Spleen (tissue), 11 donors: ENCODE data around the gene ASTL. TPM values are rescaled to one million over a fixed set of nuclear protein-coding genes. Genes with fewer than 3 reads are reported as not detected.
A peak's percentile ranks its signal among the peaks of the same experiment; 100 is the strongest.

Experiments used
- DNase-seq: peaks from one replicate; pipeline ENCODE4 v3.0.0-alpha.2; 2020
- H3K27ac ChIP-seq, 8 donors: fragments of 200-600 bp; sonication (generic) in 7 of 8; 1 replicate in 4 of 8; 2 replicates in 4 of 8; pipeline versions ENCODE4 v1.5.0 to v1.8.0; 2016 to 2021; ENCODE audit warnings: inconsistent platforms in 4 of 8, mild to moderate bottlenecking in 4 of 8, moderate library complexity in 1 of 8
- H3K27me3 ChIP-seq, 7 donors: fragments of 200-600 bp; sonication (generic) in 6 of 7; replicated peaks in 1 of 7; 1 replicate in 4 of 7; 2 replicates in 3 of 7; pipeline versions ENCODE4 v1.5.0 to v1.8.0; 2016 to 2021; ENCODE audit warnings: inconsistent platforms in 3 of 7, mild to moderate bottlenecking in 1 of 7
- H3K36me3 ChIP-seq, 6 donors: fragments of 200-600 bp; sonication (generic) in 5 of 6; 1 replicate in 4 of 6; 2 replicates in 2 of 6; pipeline versions ENCODE4 v1.5.0 to v1.8.0; 2016 to 2021; ENCODE audit warnings: inconsistent platforms in 2 of 6
- H3K4me1 ChIP-seq, 6 donors: fragments of 200-600 bp; sonication (generic) in 5 of 6; 1 replicate in 3 of 6; 2 replicates in 3 of 6; pipeline versions ENCODE4 v1.5.0 to v1.8.0; 2016 to 2021; ENCODE audit warnings: inconsistent platforms in 3 of 6
- H3K4me3 ChIP-seq, 8 donors: fragments of 200-600 bp; sonication (generic) in 7 of 8; 1 replicate in 4 of 8; 2 replicates in 4 of 8; pipeline versions ENCODE4 v1.5.0 to v1.8.0; 2016 to 2021; ENCODE audit warnings: inconsistent platforms in 4 of 8, mild to moderate bottlenecking in 4 of 8, moderate library complexity in 2 of 8
- H3K9me3 ChIP-seq, 8 donors: fragments of 200-600 bp; sonication (generic) in 7 of 8; 1 replicate in 4 of 8; 2 replicates in 4 of 8; pipeline versions ENCODE4 v1.5.0 to v1.8.0; 2016 to 2021; ENCODE audit warnings: inconsistent platforms in 4 of 8
- CTCF ChIP-seq, 11 experiments: fragments of 200-600 bp in 7 of 11; fragments of 450-650 bp in 4 of 11; sonication (generic) in 4 of 11; IDR thresholded peaks in 8 of 11; conservative IDR thresholded peaks in 3 of 11; 1 replicate in 7 of 11; 2 replicates in 4 of 11; pipeline versions ENCODE4 v1.4.0 to v1.8.0; 2016 to 2021; ENCODE audit warnings: antibody characterized with exemption in 11 of 11, inconsistent platforms in 4 of 11, mild to moderate bottlenecking in 1 of 11
- POLR2A ChIP-seq, 3 donors: fragments of 450-650 bp; IDR thresholded peaks; one replicate each; pipeline ENCODE4 v1.5.1; 2017; ENCODE audit warnings: antibody characterized with exemption in 3 of 3, mild to moderate bottlenecking in 1 of 3
- POLR2AphosphoS5 ChIP-seq, 3 donors: sonication (generic); formaldehyde crosslinking; IDR thresholded peaks; one replicate each; pipeline ENCODE4 v1.5.1; 2017; ENCODE audit warnings: antibody characterized with exemption in 3 of 3
- WGBS, 5 donors: extraction: QIAGEN DNeasy Blood & Tissue Kit in 3 of 5; methylation state at CpG; one replicate each; pipeline versions ENCODE4 v1.1.5 to v1.1.7; 2013 to 2018; 5-methylcytosine and 5-hydroxymethylcytosine counted together
- intact Hi-C: fragments of 100-400 bp; cut with DNase I; formaldehyde crosslinking; loops from one replicate; pipeline ENCODE4 v1.15.0; 2023; ENCODE audit warnings: low total_unique reads
- polyA plus RNA-seq, 3 donors: library from polyadenylated mRNA; stranded (reverse); fragments of 200-250 nt; gene quantifications; one replicate each; pipeline ENCODE4 v1.2.1, GENCODE V29; 2013
- total RNA-seq, 7 donors: library from RNA; depleted of rRNA in 3 of 7; stranded (reverse); fragments of >200 nt in 3 of 7; fragmentation: NEBNext Ultra II Directional in 4 of 7; extraction: Animal tissue kit (Norgen Biotek cat#: 25700) in 4 of 7; gene quantifications; one replicate each; pipeline versions ENCODE4 v1.1.0 to v1.2.1, GENCODE V29; 2016 to 2021
- donor health status: healthy with polysubstance abuse.
- donor health status: DM: no; HTN: no; CAD: no; lungs with moderate emphysema.
- donor health status: DM: no; HTN: no; CAD: no.
- donor health status: Bipolar disorder and iron deficiency.
- donor health status: healthy.
- donor health status: DM: no; HTN: no; CAD: no.
- donor health status: DM: yes; HTN: yes; CAD: no.

Gene ASTL
- total and polyA plus RNA-seq, 10 donors = 0.24 to 2.2 (median 0.52) TPM; not detected in 1

GRCh38 chr2:96088340-96089335 is 49.7 kb downstream of the ASTL start:
- WGBS, 5 donors = 77 to 88% (median 87%) methylated on average over 16 to 19 of the region's 19 CpGs
- peaks cover 0 to 49% (median 25%) of the 10 kb centered on the region in 6 donors for H3K4me1 ChIP-seq
- DNase-seq = peak; percentile 51
- H3K9me3 ChIP-seq = no peaks in the 10 kb centered on the region
- intact Hi-C loops = no loop called here
- no peak overlapping the region for H3K4me3 ChIP-seq
- H3K27ac ChIP-seq = no peak overlapping the region
- no peaks in the 10 kb centered on the region for H3K27me3 ChIP-seq
- H3K36me3 ChIP-seq = no peaks in the 10 kb centered on the region
- no peak for TF ChIP-seq CTCF (IDR thresholded peaks at IDR 0.05 in 8 of 11, conservative IDR thresholded peaks at IDR 0.05 in 3 of 11)
- no peak for TF ChIP-seq POLR2AphosphoS5 (IDR thresholded peaks at IDR 0.05)
- no peak for TF ChIP-seq POLR2A (IDR thresholded peaks at IDR 0.05)

- no peak overlapping the region for H3K27ac ChIP-seq
- H3K36me3 ChIP-seq = no peaks in the 10 kb centered on the region
- 57 to 76% (median 60%) methylated on average over 2 of the region's 2 CpGs for WGBS, 5 donors
- intact Hi-C loops = no loop called here
- no peak overlapping the region for H3K4me3 ChIP-seq
- TF ChIP-seq CTCF (IDR thresholded peaks at IDR 0.05 in 8 of 11, conservative IDR thresholded peaks at IDR 0.05 in 3 of 11) = no peak
- TF ChIP-seq POLR2A (IDR thresholded peaks at IDR 0.05) = no peak
- no peak for TF ChIP-seq POLR2AphosphoS5 (IDR thresholded peaks at IDR 0.05)
- H3K4me1 ChIP-seq = peaks cover 0 to 55% (median 30%) of the 10 kb centered on the region in 6 donors
- H3K9me3 ChIP-seq = no peaks in the 10 kb centered on the region
- no peak for DNase-seq
- no peaks in the 10 kb centered on the region for H3K27me3 ChIP-seq
Observed at GRCh38 chr2:96087130-96087529, 51.2 kb downstream of the ASTL start.

- 76 to 87% (median 84%) methylated on average over 12 of the region's 12 CpGs for WGBS, 5 donors
- Histone ChIP-seq H3K9me3 (no peaks in the 10 kb centered on the region), H3K27ac (peak overlapping the region in 1 of 8 donors; percentile 5), H3K27me3 (no peaks in the 10 kb centered on the region), H3K4me3 (no peak overlapping the region), H3K36me3 (no peaks in the 10 kb centered on the region), H3K4me1 (peaks cover 0 to 51% (median 26%) of the 10 kb centered on the region in 6 donors)
- peak; percentile 58 for DNase-seq
- TF ChIP-seq CTCF (IDR thresholded peaks at IDR 0.05 in 8 of 11, conservative IDR thresholded peaks at IDR 0.05 in 3 of 11) = no peak
- intact Hi-C loops = no loop called here
Observed at GRCh38 chr2:96085541-96086355, 52.6 kb downstream of the ASTL start.
